ENCODE results near the gene ZFP82.

Gene ZFP82

GRCh38 chr19:36363845-36364244, 54.6 kb downstream of the ZFP82 start:
- no peak for DNase-seq
